Activated naive CD4-positive, alpha-beta T cell treated with anti-CD3 and anti-CD28 coated beads for 36 hours (primary cell): ENCODE measurements around the gene FAM20C. TPM values are rescaled to one million over a fixed set of nuclear protein-coding genes. Genes with fewer than 3 reads are reported as not detected.
A peak's percentile ranks its signal among the peaks of the same experiment; 100 is the strongest.
"Not testable (repeated sequence)": the region's sequence is repeated elsewhere in the genome, so short reads cannot be mapped to it uniquely, and the experiment has no call there.

ENCODE experiments used
- CTCF ChIA-PET: fragments of 350-600 bp; sonication (Branson Sonifier 250); formaldehyde crosslinking; loops from one replicate; lab custom pipeline; 2021; ENCODE audit warnings: antibody characterized with exemption; lab: Charles Lee
- DNase-seq: peaks from one replicate; pipeline ENCODE4 v3.0.0-alpha.2; 2020
- H3K27ac Mint-ChIP-seq: one replicate; pipeline ENCODE4 v1.8.0; 2021; ENCODE audit warnings: mild to moderate bottlenecking, mixed read lengths
- H3K27me3 Mint-ChIP-seq: one replicate; pipeline ENCODE4 v1.8.0; 2021; ENCODE audit warnings: low read depth, mixed read lengths
- H3K36me3 Mint-ChIP-seq: one replicate; pipeline ENCODE4 v1.8.0; 2021; ENCODE audit warnings: low read depth, mixed read lengths
- H3K4me1 Mint-ChIP-seq: one replicate; pipeline ENCODE4 v1.8.0; 2021; ENCODE audit warnings: low read depth, mixed read lengths
- H3K4me3 Mint-ChIP-seq: one replicate; pipeline ENCODE4 v1.8.0; 2021; ENCODE audit warnings: mild to moderate bottlenecking, moderate library complexity, mixed read lengths
- H3K9me3 Mint-ChIP-seq: one replicate; pipeline ENCODE4 v1.8.0; 2021; ENCODE audit warnings: mixed read lengths
- intact Hi-C: fragments of 100-400 bp; cut with micrococcal nuclease; formaldehyde crosslinking; loops from one replicate; pipeline ENCODE4 v1.15.1; 2023
- total RNA-seq, 2 experiments: library from RNA; stranded (reverse); gene quantifications; one replicate each; pipeline ENCODE4 v1.2.3, GENCODE V29; 2021

FAM20C gene
- total RNA-seq, 2 experiments from 2014 or later: 0.26 to 0.91 TPM

GRCh38 chr7:181738-182137 is 10.6 kb upstream of the FAM20C start:
- CTCF ChIA-PET: no interaction called here
- Mint-ChIP-seq H3K27me3 (no peaks in the 10 kb centered on the region), H3K4me3 (no peak overlapping the region), H3K36me3 (no peaks in the 10 kb centered on the region), H3K9me3 (no peaks in the 10 kb centered on the region), H3K27ac (no peak overlapping the region), H3K4me1 (no peaks in the 10 kb centered on the region)
- no peak for DNase-seq
- intact Hi-C loops: no loop called here

- CTCF ChIA-PET: interaction anchor here (0.5 kb wide), 1 partner anchor 149 kb away, joined by 3 read pairs; no protein-coding TSS in a partner anchor
- H3K27me3 Mint-ChIP-seq, H3K27ac Mint-ChIP-seq, DNase-seq, intact Hi-C loops, H3K4me1 Mint-ChIP-seq, H3K36me3 Mint-ChIP-seq, H3K9me3 Mint-ChIP-seq, H3K4me3 Mint-ChIP-seq: not testable (repeated sequence)
These were observed 9.9 kb upstream of the FAM20C start for GRCh38 chr7:182502-182901.

- no peaks in the 10 kb centered on the region for H3K36me3 Mint-ChIP-seq
- no peaks in the 10 kb centered on the region for H3K9me3 Mint-ChIP-seq
- CTCF ChIA-PET: no interaction called here
- no peaks in the 10 kb centered on the region for H3K27me3 Mint-ChIP-seq
- no peaks in the 10 kb centered on the region for H3K4me1 Mint-ChIP-seq
- intact Hi-C loops: no loop called here
- no peak overlapping the region for H3K27ac Mint-ChIP-seq
- no peak overlapping the region for H3K4me3 Mint-ChIP-seq
- DNase-seq: no peak
These were observed 8.7 kb upstream of the FAM20C start for GRCh38 chr7:183496-184292.

GRCh38 chr7:184294-185264 is 7.8 kb upstream of the FAM20C start:
- Mint-ChIP-seq H3K9me3 (no peaks in the 10 kb centered on the region), H3K27ac (no peak overlapping the region), H3K4me3 (no peak overlapping the region), H3K27me3 (peaks cover 2% of the 10 kb centered on the region), H3K36me3 (no peaks in the 10 kb centered on the region), H3K4me1 (no peaks in the 10 kb centered on the region)
- CTCF ChIA-PET: no interaction called here
- DNase-seq: no peak
- intact Hi-C loops: no loop called here

GRCh38 chr7:186516-187113 is 5.8 kb upstream of the FAM20C start:
- Mint-ChIP-seq H3K9me3 (no peaks in the 10 kb centered on the region), H3K27me3 (peaks cover 19% of the 10 kb centered on the region)
- CTCF ChIA-PET: interaction anchor here (1.0 kb wide), 1 partner anchor 76 kb away, joined by 4 read pairs; no protein-coding TSS in a partner anchor

GRCh38 chr7:187227-187927 is 5.0 kb upstream of the FAM20C start:
- Mint-ChIP-seq H3K36me3 (no peaks in the 10 kb centered on the region), H3K9me3 (no peaks in the 10 kb centered on the region), H3K4me1 (peaks cover 3% of the 10 kb centered on the region), H3K27ac (no peak overlapping the region), H3K27me3 (peaks cover 20% of the 10 kb centered on the region), H3K4me3 (no peak overlapping the region)
- CTCF ChIA-PET: no interaction called here
- no peak for DNase-seq
- intact Hi-C loops: no loop called here

More at GRCh38 chr7:186516-187113, 5.8 kb upstream of the FAM20C start:
- intact Hi-C loops: no loop called here
- no peak for DNase-seq
- Mint-ChIP-seq H3K36me3 (no peaks in the 10 kb centered on the region), H3K27ac (no peak overlapping the region), H3K4me1 (peaks cover 2% of the 10 kb centered on the region), H3K4me3 (no peak overlapping the region)

GRCh38 chr7:188174-188573 is 4.2 kb upstream of the FAM20C start:
- no peak overlapping the region for H3K4me3 Mint-ChIP-seq
- intact Hi-C loops: no loop called here
- peaks cover 20% of the 10 kb centered on the region for H3K27me3 Mint-ChIP-seq
- no peaks in the 10 kb centered on the region for H3K9me3 Mint-ChIP-seq
- no peaks in the 10 kb centered on the region for H3K36me3 Mint-ChIP-seq
- CTCF ChIA-PET: no interaction called here
- H3K27ac Mint-ChIP-seq: no peak overlapping the region
- peaks cover 3% of the 10 kb centered on the region for H3K4me1 Mint-ChIP-seq
- no peak for DNase-seq

GRCh38 chr7:188727-189500 is 3.5 kb upstream of the FAM20C start:
- DNase-seq: no peak
- no peaks in the 10 kb centered on the region for H3K9me3 Mint-ChIP-seq
- no peaks in the 10 kb centered on the region for H3K36me3 Mint-ChIP-seq
- CTCF ChIA-PET: no interaction called here
- no peak overlapping the region for H3K27ac Mint-ChIP-seq
- intact Hi-C loops: no loop called here
- peaks cover 24% of the 10 kb centered on the region for H3K27me3 Mint-ChIP-seq
- no peak overlapping the region for H3K4me3 Mint-ChIP-seq
- peaks cover 3% of the 10 kb centered on the region for H3K4me1 Mint-ChIP-seq

GRCh38 chr7:189719-190118 is 2.7 kb upstream of the FAM20C start:
- Mint-ChIP-seq H3K4me3 (no peak overlapping the region), H3K27me3 (peaks cover 29% of the 10 kb centered on the region), H3K27ac (no peak overlapping the region), H3K36me3 (no peaks in the 10 kb centered on the region), H3K9me3 (no peaks in the 10 kb centered on the region), H3K4me1 (peaks cover 3% of the 10 kb centered on the region)
- CTCF ChIA-PET: no interaction called here
- intact Hi-C loops: no loop called here
- no peak for DNase-seq

- no peak overlapping the region for H3K4me3 Mint-ChIP-seq
- CTCF ChIA-PET: no interaction called here
- no peaks in the 10 kb centered on the region for H3K36me3 Mint-ChIP-seq
- DNase-seq: no peak
- intact Hi-C loops: no loop called here
- no peaks in the 10 kb centered on the region for H3K9me3 Mint-ChIP-seq
- H3K27ac Mint-ChIP-seq: no peak overlapping the region
- H3K27me3 Mint-ChIP-seq: peaks cover 34% of the 10 kb centered on the region
- H3K4me1 Mint-ChIP-seq: peaks cover 3% of the 10 kb centered on the region
These were observed 2.2 kb upstream of the FAM20C start for GRCh38 chr7:190196-190595.

- H3K4me3 Mint-ChIP-seq: peak overlapping the region; percentile 69
- DNase-seq: no peak
- CTCF ChIA-PET: no interaction called here
- no peaks in the 10 kb centered on the region for H3K9me3 Mint-ChIP-seq
- H3K4me1 Mint-ChIP-seq: peaks cover 3% of the 10 kb centered on the region
- intact Hi-C loops: no loop called here
- H3K27me3 Mint-ChIP-seq: peaks cover 44% of the 10 kb centered on the region
- H3K36me3 Mint-ChIP-seq: no peaks in the 10 kb centered on the region
- H3K27ac Mint-ChIP-seq: no peak overlapping the region
These were observed 1.0 kb upstream of the FAM20C start for GRCh38 chr7:191105-191980.
